Measurements from ENCODE around the gene DPP7. TPM values are rescaled to one million over a fixed set of nuclear protein-coding genes. Genes with fewer than 3 reads are reported as not detected.
A peak's percentile ranks its signal among the peaks of the same experiment; 100 is the strongest.

The DPP7 gene
- total RNA-seq (2012; rRNA removed), result 14.2 and 14.9 TPM in 2 replicates
- polyA plus RNA-seq (2012; rRNA removed), result 76.4 and 88.2 TPM in 2 replicates
- polyA plus RNA-seq (2012; cell fraction: cytosol; rRNA removed), result 66.6 and 114 TPM in 2 replicates
- polyA plus RNA-seq (2012; cell fraction: nucleus; rRNA removed; ENCODE audit: low replicate concordance), result 336 and 1,029 TPM in 2 replicates
- percentile 46 among the genes with signal in this experiment for Bru-seq, nascent RNA
- percentile 65 among the genes with signal in this experiment for BruChase-seq, experiment 1, labeled RNA remaining after a 6-hour chase
- BruChase-seq, experiment 2, labeled RNA remaining after a 2-hour chase, result percentile 47 among the genes with signal in this experiment
- long read RNA-seq, transcript DPP7-210 (5 exons, 958 nt), result minor isoform, 5 of 108 reads
- long read RNA-seq, transcript DPP7-201 (13 exons, 1,590 nt), result major isoform, 42 of 108 reads
- long read RNA-seq, partial matches to known transcripts, result 30 of 108 reads
- long read RNA-seq, other reads (novel, unspliced or antisense), result 31 of 108 reads

DNA sequence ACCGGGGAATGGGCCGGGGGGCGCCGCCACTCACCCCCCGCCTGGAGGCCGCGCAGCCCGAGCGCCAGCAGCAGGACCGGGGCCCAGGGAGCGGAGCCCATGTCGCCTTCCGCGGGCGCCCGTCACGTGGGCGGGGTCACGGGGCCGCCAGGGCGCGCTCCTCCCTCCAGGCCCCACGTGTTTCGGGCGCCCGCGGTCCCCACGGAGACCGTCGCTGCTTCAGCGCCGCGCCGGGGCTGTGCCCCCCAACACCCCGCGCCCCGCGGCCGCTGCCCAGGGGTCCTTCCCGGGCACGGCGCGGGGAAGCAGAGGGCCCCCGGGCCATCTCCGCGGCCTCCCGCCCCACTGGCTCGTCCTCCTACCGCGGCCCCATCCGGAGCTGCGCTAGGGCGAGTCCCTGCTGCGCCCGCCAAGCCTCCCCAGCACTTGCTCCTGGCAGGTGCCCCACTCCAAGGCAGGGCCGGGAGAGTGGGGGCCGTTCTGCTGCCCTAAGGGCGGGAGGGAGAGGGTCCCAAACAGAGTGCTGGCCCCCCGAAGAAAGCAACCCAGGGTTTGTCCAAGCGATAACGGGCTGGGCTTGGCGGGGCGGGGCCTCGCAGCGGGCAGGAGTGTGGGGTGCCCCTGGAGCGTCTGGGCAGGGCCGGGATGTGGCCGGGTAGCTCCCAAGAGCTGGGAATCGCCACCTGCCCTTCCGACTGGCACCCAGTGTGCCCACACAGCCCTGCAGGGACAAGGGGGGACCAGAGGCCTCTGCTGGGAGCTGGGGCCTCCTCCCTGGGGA is at the start of gene DPP7:
Gene DPP7, minus strand, starts transcription at position 121 of the 781 bp plus-strand sequence. Its CDS starts 20 bp downstream, at position 101.
- CTCF ChIA-PET, result interaction anchor here (1.1 kb wide), 1 partner anchor 122 kb away, joined by 3 read pairs; no protein-coding TSS in a partner anchor
- ATAC-seq (ENCODE audit: low read depth), result peak; percentile 91
- dilution Hi-C loops (cut with HindIII; ENCODE audit: low sequenced_read_pairs, unreplicated experiment) (no loop called here), in situ Hi-C loops (cut with MboI; ENCODE audit: low sequenced_read_pairs) (no loop called here), intact Hi-C loops (cut with micrococcal nuclease) (no loop called here)
- Histone ChIP-seq H3K9me1 (ENCODE audit: insufficient read depth, low read length) (no peaks in the 10 kb centered on the region), H3K18ac (ENCODE audit: low read depth, low read length) (no peak within 1 kb of the TSS), H3K9me3 (ENCODE audit: control insufficient read depth, insufficient read depth, low read length) (no peaks in the 10 kb centered on the region), H4K5ac (ENCODE audit: low read depth, low read length) (no peak within 1 kb of the TSS), H2BK120ac (ENCODE audit: low read depth, low read length) (no peak within 1 kb of the TSS), H2AFZ (replicated peaks; ENCODE audit: low read length, poor library complexity) (peak within 1 kb of the TSS; percentile 86), H3K4me1 (ENCODE audit: control insufficient read depth, insufficient read depth, low read length) (peaks cover 6% of the 10 kb centered on the region), H3K4me2 (ENCODE audit: low read depth, low read length) (peak within 1 kb of the TSS; percentile 86), H3K36me3 (ENCODE audit: control insufficient read depth, insufficient read depth, low read length) (peaks cover 23% of the 10 kb centered on the region), H2BK20ac (ENCODE audit: low read depth, low read length) (no peak within 1 kb of the TSS), H4K91ac (ENCODE audit: insufficient read depth, low read depth, low read length) (no peak within 1 kb of the TSS), H3K4ac (ENCODE audit: low read depth, low read length) (no peak within 1 kb of the TSS), H4K20me1 (ENCODE audit: insufficient read depth, low read length) (no peaks in the 10 kb centered on the region), H4K8ac (ENCODE audit: low read depth in 2 of 2, low read length in 2 of 2) (peak within 1 kb of the TSS; percentile 60 to 64; a peak in 3 of 4 replicates), H3K56ac (ENCODE audit: extremely low read depth, insufficient read depth, low read length) (no peak within 1 kb of the TSS), H3K14ac (replicated peaks; ENCODE audit: low read depth, low read length) (no peak within 1 kb of the TSS), H3K27me3 (ENCODE audit: control insufficient read depth, insufficient read depth, low read length) (no peaks in the 10 kb centered on the region), H2AK5ac (ENCODE audit: low read depth, low read length) (peak within 1 kb of the TSS; percentile 59; the same call in 1 of the 2 replicates), H2AK9ac (replicated peaks; ENCODE audit: low read depth, low read length, poor library complexity) (peak within 1 kb of the TSS; percentile 78), H3K23ac (ENCODE audit: low read depth, low read length) (0 out of 2 replicates have a peak within 1 kb of the TSS, but pooled peaks have one; percentile 66), H3K79me1 (ENCODE audit: low read depth in 1 of 2, low read length in 2 of 2) (0 out of 4 replicates have a peak, but pooled peaks cover 0 to 3% of the 10 kb centered on the region in 2 experiments), H3K27ac (ENCODE audit: insufficient read depth, low read length) (peak within 1 kb of the TSS; percentile 18; the same call in 1 of the 2 replicates), H2BK15ac (ENCODE audit: low read depth, low read length) (no peak within 1 kb of the TSS), H3K4me3 (ENCODE audit: insufficient read depth, low read depth, low read length) (peak within 1 kb of the TSS; percentile 49), H2BK5ac (ENCODE audit: low read depth, low read length, poor library complexity, severe bottlenecking) (no peak within 1 kb of the TSS), H3K9ac (ENCODE audit: low read depth, low read length) (peak within 1 kb of the TSS; percentile 29; the same call in 1 of the 2 replicates)
- TF ChIP-seq MAZ (IDR thresholded peaks at IDR 0.05; ENCODE audit: borderline replicate concordance, low read depth, low read length) (0 out of 2 replicates have a peak, but pooled peaks have one; percentile 23), MXI1 (IDR thresholded peaks at IDR 0.05; ENCODE audit: borderline replicate concordance, low read depth, low read length) (peak; percentile 84; the same call in 1 of the 2 replicates), CTCF (conservative IDR thresholded peaks at IDR 0.05; ENCODE audit: low read depth, low read length) (no peak), RAD21 (IDR thresholded peaks at IDR 0.05; ENCODE audit: low read length) (no peak), BHLHE40 (IDR thresholded peaks at IDR 0.05; ENCODE audit: low read depth, low read length) (peak; percentile 41; the same call in 1 of the 2 replicates)
- TF ChIP-seq, protein P1, sequence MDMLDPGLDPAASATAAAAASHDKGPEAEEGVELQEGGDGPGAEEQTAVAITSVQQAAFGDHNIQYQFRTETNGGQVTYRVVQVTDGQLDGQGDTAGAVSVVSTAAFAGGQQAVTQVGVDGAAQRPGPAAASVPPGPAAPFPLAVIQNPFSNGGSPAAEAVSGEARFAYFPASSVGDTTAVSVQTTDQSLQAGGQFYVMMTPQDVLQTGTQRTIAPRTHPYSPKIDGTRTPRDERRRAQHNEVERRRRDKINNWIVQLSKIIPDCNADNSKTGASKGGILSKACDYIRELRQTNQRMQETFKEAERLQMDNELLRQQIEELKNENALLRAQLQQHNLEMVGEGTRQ (IDR thresholded peaks at IDR 0.05; ENCODE audit: low read depth, low read length), result peak; percentile 98
- DNase-seq, result peak; percentile 16
- BruUV-seq (replicated peaks), result no TSS peak
- POLR2A ChIA-PET (ENCODE audit: unreplicated experiment), result no interaction called here
- WGBS, 2 experiments (ENCODE audit: extremely low coverage in 2 of 2, insufficient read length in 1 of 2), result 14% methylated on average over 54 of the region's 70 CpGs; no CpG with 5 or more reads in 1 of the 2 experiments

All from IMR-90 (cell line).